T-helper 2 cell treated with Interferon-gamma antibody and Interleukin-4, amounts not matched to agents 100 ng/mL and 5 ng/mL, for 36 hours (primary cell): ENCODE results near the gene GPX2. TPM values are rescaled to one million over a fixed set of nuclear protein-coding genes. Genes with fewer than 3 reads are reported as not detected.

Experiments used
- intact Hi-C: fragments of 100-400 bp; cut with micrococcal nuclease; formaldehyde crosslinking; loops from one replicate; pipeline ENCODE4 v1.15.1; 2023
- total RNA-seq: library from RNA; stranded (reverse); gene quantifications from 2 replicates; pipeline ENCODE4 v1.2.3, GENCODE V29; 2022

Gene GPX2
- total RNA-seq, 1 donor from 2014 or later, result not detected

GRCh38 chr14:64963611-64964010 lies 21.1 kb upstream of the GPX2 start:
- intact Hi-C loops, result no loop called here

DNA sequence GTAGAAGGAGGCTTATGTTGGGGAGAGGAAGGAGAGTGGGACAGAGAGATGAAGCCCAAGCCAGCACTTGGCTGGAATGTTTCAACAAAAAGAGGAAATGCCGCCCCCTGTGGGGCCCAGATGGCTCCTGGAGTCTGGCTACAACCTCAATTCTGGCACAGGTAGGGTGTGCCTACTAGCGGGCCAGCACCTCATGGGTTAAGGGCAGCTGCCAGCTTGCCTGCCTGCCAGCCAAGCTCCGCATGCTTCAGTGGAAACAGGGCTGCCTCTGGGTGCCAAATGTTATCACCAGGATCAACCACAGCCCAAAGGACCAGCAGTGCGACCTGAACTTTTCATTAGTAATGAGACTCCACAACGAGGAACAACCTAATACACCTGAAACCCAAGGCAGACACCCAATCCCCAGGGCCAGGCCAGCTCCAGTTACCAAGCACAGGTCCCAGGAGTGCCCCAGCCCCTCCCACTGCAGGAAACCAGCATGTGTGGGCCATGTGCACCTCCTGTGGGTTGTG lies 18.3 kb upstream of the GPX2 start:
- intact Hi-C loops, result no loop called here

GRCh38 chr14:64958743-64959142 lies 16.2 kb upstream of the GPX2 start:
- intact Hi-C loops, result no loop called here

DNA sequence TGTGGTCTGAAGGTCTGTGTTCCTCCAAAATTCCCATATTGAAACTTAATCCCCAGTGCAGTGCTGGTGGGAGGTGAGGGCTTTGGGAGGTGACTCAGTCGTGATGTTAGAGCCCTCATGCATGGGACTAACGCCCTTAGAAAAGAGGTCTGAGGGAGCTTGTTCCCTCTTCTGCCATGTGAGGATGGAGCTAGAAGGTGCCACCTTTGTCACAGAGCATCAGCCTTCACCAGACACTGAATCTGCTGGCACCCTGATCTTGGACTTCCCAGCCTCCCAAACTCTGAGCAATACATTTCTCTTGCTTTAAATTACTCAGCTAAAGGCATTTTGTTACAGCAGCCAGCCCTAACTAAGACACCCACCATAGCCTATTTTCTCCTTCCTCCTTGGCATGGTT lies 15.7 kb upstream of the GPX2 start:
- intact Hi-C loops, result no loop called here

DNA sequence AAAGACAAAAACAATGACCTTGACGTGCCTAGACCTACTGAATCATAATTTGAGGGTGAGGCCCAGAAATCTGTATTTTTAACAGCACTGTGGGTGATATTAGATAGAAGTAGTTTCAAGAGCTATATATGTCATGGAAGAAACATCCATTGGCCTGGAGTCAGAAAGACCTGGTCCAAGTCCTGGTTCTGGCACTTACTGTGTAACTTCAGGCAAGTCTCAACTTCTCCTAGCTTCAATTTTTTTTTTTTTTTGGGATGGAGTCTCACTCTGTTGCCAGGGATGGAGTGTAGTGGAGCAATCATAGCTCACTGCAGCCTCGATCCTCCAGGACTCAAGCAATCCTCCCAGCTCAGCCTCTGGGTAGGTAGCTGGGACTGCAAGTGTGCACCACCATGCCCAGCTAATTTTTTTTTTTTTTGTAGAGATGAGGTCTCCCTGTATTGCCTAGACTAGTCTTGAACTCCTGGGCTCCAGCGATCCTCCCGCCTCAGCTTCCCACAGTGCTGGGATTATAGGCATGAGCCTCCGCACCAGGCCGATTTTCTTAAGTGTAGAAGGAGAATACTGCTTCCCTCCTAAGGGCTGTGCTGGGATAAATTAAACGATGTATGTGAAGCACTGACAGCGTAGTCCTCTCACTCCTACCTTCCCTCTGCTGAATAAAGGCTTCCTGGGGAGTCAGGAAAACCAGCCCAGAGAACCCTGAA lies 14.3 kb upstream of the GPX2 start:
- intact Hi-C loops, result no loop called here

DNA sequence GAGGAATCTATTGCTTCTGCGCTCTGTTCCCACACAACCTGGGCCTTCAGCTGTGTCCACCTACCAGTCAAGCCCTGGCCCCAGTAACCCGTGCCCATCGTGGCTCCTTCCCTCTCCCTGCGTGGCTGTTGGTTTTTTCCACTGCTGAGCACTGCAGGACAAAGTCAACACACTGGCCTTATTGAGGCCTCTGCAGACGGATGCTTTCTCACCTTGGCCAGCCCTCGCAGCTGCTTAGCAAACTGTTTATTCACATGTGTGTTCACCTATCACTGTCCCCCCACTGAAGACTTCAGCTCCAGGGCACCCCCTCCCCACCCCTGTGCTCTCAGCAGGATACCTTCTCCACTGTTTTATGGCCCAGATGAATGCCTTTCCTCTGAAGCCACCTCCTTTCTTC lies 12.8 kb upstream of the GPX2 start:
- intact Hi-C loops, result no loop called here

GRCh38 chr14:64954491-64955240 lies 12.1 kb upstream of the GPX2 start:
- intact Hi-C loops, result no loop called here

GRCh38 chr14:64953661-64954060 lies 11.1 kb upstream of the GPX2 start:
- intact Hi-C loops, result no loop called here

DNA sequence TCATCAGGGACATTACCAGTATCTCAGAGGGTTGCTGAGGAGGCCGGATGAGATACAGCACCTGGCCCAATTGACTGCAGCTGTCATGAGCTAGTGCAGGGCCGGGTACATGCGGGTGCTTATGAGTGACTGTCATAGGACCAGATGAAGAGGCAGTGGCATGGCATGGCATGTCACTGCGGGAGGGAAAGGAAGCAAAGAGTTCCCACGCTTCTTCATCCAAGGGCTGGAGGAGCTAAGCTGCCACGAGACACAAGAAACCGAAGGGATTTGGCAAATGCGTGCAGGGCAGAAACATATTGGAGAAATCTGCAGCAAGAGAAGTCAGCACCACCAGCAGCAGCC lies 10.7 kb upstream of the GPX2 start:
- intact Hi-C loops, result no loop called here

GRCh38 chr14:64952598-64953309 lies 10.2 kb upstream of the GPX2 start:
- intact Hi-C loops, result no loop called here

DNA sequence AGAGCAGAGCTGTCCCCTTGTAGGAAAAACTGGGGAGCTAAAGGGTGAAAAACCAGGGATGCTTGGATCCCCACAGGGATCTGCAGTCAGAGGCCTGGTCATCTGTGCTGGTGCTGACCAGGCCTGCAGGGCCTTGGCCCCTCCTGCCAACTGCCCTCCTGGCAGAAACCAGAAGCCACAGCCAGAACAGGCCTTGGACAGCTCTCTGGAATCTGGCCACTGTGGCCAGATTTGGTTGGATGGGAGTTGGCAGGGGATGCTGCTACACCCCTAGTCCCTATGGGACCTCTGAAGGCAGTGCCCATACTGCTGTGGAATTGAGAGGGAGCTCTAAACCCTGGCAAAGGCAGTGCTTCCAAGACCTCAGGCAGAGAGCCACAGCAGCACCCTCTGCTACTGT lies 9.2 kb upstream of the GPX2 start:
- intact Hi-C loops, result no loop called here

GRCh38 chr14:64951291-64951690 lies 8.7 kb upstream of the GPX2 start:
- intact Hi-C loops, result no loop called here

- intact Hi-C loops, result no loop called here
Measured at GRCh38 chr14:64950889-64951288, 8.3 kb upstream of the GPX2 start.

GRCh38 chr14:64948612-64949210 lies 6.2 kb upstream of the GPX2 start:
- intact Hi-C loops, result no loop called here

GRCh38 chr14:64947710-64948611 lies 5.4 kb upstream of the GPX2 start:
- intact Hi-C loops, result no loop called here

DNA sequence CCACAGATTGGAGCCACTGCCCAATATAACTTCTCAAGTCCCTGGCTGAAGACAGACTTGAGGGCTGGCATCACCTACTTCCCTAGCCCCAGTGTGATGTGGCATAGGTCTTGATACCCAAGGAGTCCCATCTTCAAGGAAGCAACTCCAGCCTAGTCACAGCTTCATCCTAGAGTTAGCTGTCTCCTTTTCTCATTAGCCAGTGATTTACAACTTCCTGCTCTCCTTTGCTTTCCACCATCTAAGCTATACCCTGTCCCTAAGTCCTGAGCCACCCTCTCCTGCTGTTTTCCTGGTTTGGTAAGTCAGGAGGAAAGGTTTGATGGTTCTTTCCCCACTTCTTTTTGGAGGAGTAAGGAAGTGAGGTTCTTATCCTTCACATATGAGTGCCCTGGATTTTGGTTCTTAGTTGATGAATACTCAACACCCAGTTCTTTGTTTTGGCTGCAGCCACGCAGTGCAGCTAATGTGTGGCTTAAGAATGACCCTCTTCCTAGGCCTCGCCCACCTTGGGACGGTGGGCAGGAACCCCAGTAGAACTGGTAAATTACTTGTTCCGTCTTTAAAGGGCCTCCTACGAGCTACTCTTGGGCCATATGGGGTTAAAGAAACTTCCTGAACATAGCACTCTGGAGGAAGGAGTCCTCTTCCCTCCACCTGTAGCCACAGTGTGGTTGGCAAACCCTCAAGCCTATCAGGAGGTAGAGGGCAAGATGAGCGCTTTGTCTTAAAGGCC lies 3.9 kb upstream of the GPX2 start:
- intact Hi-C loops, result no loop called here

DNA sequence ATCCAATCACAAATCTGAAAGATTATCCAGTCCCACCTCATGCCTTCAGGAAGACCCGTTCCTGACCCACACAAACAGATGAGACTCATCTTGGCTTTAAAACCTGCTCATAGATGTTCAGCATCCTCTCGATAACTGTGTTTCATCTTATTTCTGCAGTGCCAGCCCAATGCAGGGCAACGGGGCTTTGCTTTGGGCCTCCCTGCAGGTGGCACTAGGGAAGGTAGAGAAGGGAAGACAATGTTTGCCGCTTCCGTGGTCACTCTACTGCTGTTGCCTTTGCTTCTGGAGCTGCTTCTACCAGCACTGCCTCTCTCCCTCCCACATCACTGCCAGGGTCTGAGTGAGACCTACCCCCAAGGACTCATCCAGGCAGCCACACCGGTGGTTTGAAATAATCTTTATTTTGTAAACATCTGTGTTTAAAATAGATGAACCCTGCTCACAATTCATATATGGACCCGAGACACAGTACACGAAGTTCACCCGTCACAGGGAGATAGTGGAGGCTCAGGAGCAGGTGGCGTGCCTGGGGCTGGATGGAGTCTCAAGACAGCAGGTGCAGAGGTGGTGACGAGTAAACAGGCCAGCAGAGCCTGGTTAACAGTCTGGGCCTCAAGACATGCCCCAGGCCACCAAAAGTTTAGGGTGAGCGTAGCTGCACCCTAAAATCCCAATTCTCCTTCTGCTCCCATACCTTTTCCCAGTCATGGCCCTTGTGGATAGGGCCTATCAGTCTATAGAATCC lies 3.1 kb upstream of the GPX2 start:
- intact Hi-C loops, result no loop called here

- intact Hi-C loops, result no loop called here
Measured at GRCh38 chr14:64944861-64945260, 2.3 kb upstream of the GPX2 start.

GRCh38 chr14:64944041-64944440 lies 1.5 kb upstream of the GPX2 start:
- intact Hi-C loops, result no loop called here
